ENCODE data around the gene ADGRV1. TPM values are rescaled to one million over a fixed set of nuclear protein-coding genes. Genes with fewer than 3 reads are reported as not detected.

ADGRV1 gene
- total and polyA plus RNA-seq, 2 donors (not counting 3 experiments of a cell fraction or from before 2014, with no cell fraction given): 0.11 to 0.55 TPM

GRCh38 chr5:90650767-90651166 is 92.2 kb downstream of the ADGRV1 start:
- Histone ChIP-seq H3K36me3 (ENCODE audit: control insufficient read depth in 2 of 2, extremely low read depth in 1 of 2, insufficient read depth in 2 of 2, low read length in 2 of 2) (no peaks in the 10 kb centered on the region), H3K27me3 (ENCODE audit: control insufficient read depth in 2 of 2, insufficient read depth in 2 of 2, low read length in 2 of 2) (peaks cover 0 to 2% of the 10 kb centered on the region in 2 experiments), H3K4me1 (ENCODE audit: control insufficient read depth, extremely low read depth, insufficient read depth, low read length) (no peaks in the 10 kb centered on the region), H3K9ac (replicated peaks; ENCODE audit: extremely low read depth, insufficient read depth, low read length) (no peak overlapping the region), H3K79me2 (ENCODE audit: control insufficient read depth, insufficient read depth, low read length) (no peaks in the 10 kb centered on the region), H3K9me1 (replicated peaks; ENCODE audit: control insufficient read depth, extremely low read depth, insufficient read depth, low read length) (no peaks in the 10 kb centered on the region), H4K20me1 (replicated peaks; ENCODE audit: control insufficient read depth, extremely low read depth, insufficient read depth, low read length) (no peaks in the 10 kb centered on the region), H3K9me3 (replicated peaks; ENCODE audit: control insufficient read depth, insufficient read depth, low read length) (no peaks in the 10 kb centered on the region), H2AFZ (ENCODE audit: low read depth, low read length) (no peak overlapping the region), H3K27ac (ENCODE audit: insufficient read depth, low read depth, low read length) (no peak overlapping the region), H3K4me2 (ENCODE audit: insufficient read depth, low read length) (no peak overlapping the region), H3K4me3 (replicated peaks in 1 of 3; ENCODE audit: insufficient read depth in 1 of 3, low read depth in 1 of 3, low read length in 3 of 3) (no peak overlapping the region)
- ChIA-PET CTCF (interaction anchor here (0.9 to 1.5 kb wide), 2 partner anchors 10 to 133 kb away, joined by 3 to 5 read pairs; no protein-coding TSS in a partner anchor), POLR2A (no interaction called here)
- FAIRE-seq (no peak), DNase-seq (ENCODE audit: low read depth, low spot score) (no peak)
- BruUV-seq (replicated peaks): no TSS peak
- dilution Hi-C loops (cut with MboI; ENCODE audit: extremely low pct_ligation_motif_present, low sequenced_read_pairs) (no loop called here), intact Hi-C loops (cut with micrococcal nuclease) (no loop called here)
- no peak for TF ChIP-seq CTCF (IDR thresholded peaks at IDR 0.05; ENCODE audit: extremely low read depth in 1 of 2, insufficient read depth in 1 of 2, low read depth in 1 of 2, low read length in 2 of 2)
- no peak for TF ChIP-seq GATA2 (IDR thresholded peaks at IDR 0.05; ENCODE audit: insufficient read depth, insufficient read length, low read depth, low read length)

GRCh38 chr5:90654215-90654614 is 95.6 kb downstream of the ADGRV1 start:
- H3K9me3 ChIP-seq (replicated peaks; ENCODE audit: control insufficient read depth, insufficient read depth, low read length): no peaks in the 10 kb centered on the region
- no peaks in the 10 kb centered on the region for H3K9me1 ChIP-seq (replicated peaks; ENCODE audit: control insufficient read depth, extremely low read depth, insufficient read depth, low read length)
- dilution Hi-C loops (cut with MboI; ENCODE audit: extremely low pct_ligation_motif_present, low sequenced_read_pairs): no loop called here
- no peaks in the 10 kb centered on the region for H3K36me3 ChIP-seq (ENCODE audit: control insufficient read depth in 2 of 2, extremely low read depth in 1 of 2, insufficient read depth in 2 of 2, low read length in 2 of 2)
- FAIRE-seq: no peak
- H3K79me2 ChIP-seq (ENCODE audit: control insufficient read depth, insufficient read depth, low read length): no peaks in the 10 kb centered on the region
- H3K4me2 ChIP-seq (ENCODE audit: insufficient read depth, low read length): no peak overlapping the region
- H2AFZ ChIP-seq (ENCODE audit: low read depth, low read length): no peak overlapping the region
- no peak for DNase-seq (ENCODE audit: low read depth, low spot score)
- no peaks in the 10 kb centered on the region for H4K20me1 ChIP-seq (replicated peaks; ENCODE audit: control insufficient read depth, extremely low read depth, insufficient read depth, low read length)
- H3K4me3 ChIP-seq (replicated peaks in 1 of 3; ENCODE audit: insufficient read depth in 1 of 3, low read depth in 1 of 3, low read length in 3 of 3): no peak overlapping the region
- ChIA-PET CTCF (no interaction called here), POLR2A (no interaction called here)
- H3K27ac ChIP-seq (ENCODE audit: insufficient read depth, low read depth, low read length): no peak overlapping the region
- BruUV-seq (replicated peaks): no TSS peak
- H3K9ac ChIP-seq (replicated peaks; ENCODE audit: extremely low read depth, insufficient read depth, low read length): no peak overlapping the region
- TF ChIP-seq EZH2 (IDR thresholded peaks at IDR 0.05; ENCODE audit: borderline replicate concordance, low read depth, low read length, severe bottlenecking) (no peak), JUN (IDR thresholded peaks at IDR 0.05; ENCODE audit: borderline replicate concordance, insufficient read depth, insufficient read length, low read depth) (no peak), FOS (IDR thresholded peaks at IDR 0.05; ENCODE audit: borderline replicate concordance, insufficient read depth, low read length) (no peak), MYC (IDR thresholded peaks at IDR 0.05; ENCODE audit: low read depth, low read length) (no peak), GATA2 (IDR thresholded peaks at IDR 0.05; ENCODE audit: insufficient read depth, insufficient read length, low read depth, low read length) (no peak), POLR2A (IDR thresholded peaks at IDR 0.05; ENCODE audit: low read depth, low read length) (no peak), CTCF (IDR thresholded peaks at IDR 0.05; ENCODE audit: extremely low read depth in 1 of 2, insufficient read depth in 1 of 2, low read depth in 1 of 2, low read length in 2 of 2) (no peak), POLR2AphosphoS5 (IDR thresholded peaks at IDR 0.05; ENCODE audit: insufficient read depth, low read depth, low read length) (no peak)
- intact Hi-C loops (cut with micrococcal nuclease): no loop called here
- no peaks in the 10 kb centered on the region for H3K4me1 ChIP-seq (ENCODE audit: control insufficient read depth, extremely low read depth, insufficient read depth, low read length)
- peaks cover 0 to 2% of the 10 kb centered on the region in 2 experiments for H3K27me3 ChIP-seq (ENCODE audit: control insufficient read depth in 2 of 2, insufficient read depth in 2 of 2, low read length in 2 of 2)
